DND-41 (cell line): ENCODE results near the gene C9orf50.
A peak's percentile ranks its signal among the peaks of the same experiment; 100 is the strongest.

Experiments
- ATAC-seq: fragments of 200-7000 bp; cut with Tn5 transposase; 3 replicates; pipeline ENCODE4 v1.9.1; 2021; ENCODE audit warnings: low read depth; ENCODE audit not compliant: insufficient read depth
- DNase-seq: peaks from one replicate; pipeline ENCODE4 v3.0.0-alpha.2; 2020
- H2AFZ ChIP-seq: 2 replicates; pipeline ENCODE4 v1.6.0; 2012; ENCODE audit warnings: low read depth, low read length
- H3K27ac ChIP-seq: 2 replicates; pipeline ENCODE4 v1.5.1; 2012; ENCODE audit warnings: low read length, inconsistent platforms
- H3K27me3 ChIP-seq: fragments of 200-600 bp; sonication (generic); 2 replicates; pipeline ENCODE4 v1.6.0; 2012; ENCODE audit warnings: low read length, mild to moderate bottlenecking, inconsistent platforms; ENCODE audit not compliant: insufficient read depth, poor library complexity
- H3K36me3 ChIP-seq: 2 replicates; pipeline ENCODE4 v1.5.1; 2012; ENCODE audit warnings: low read length, inconsistent platforms; ENCODE audit not compliant: insufficient read depth
- H3K4me1 ChIP-seq: 2 replicates; pipeline ENCODE4 v1.5.1; 2012; ENCODE audit warnings: mild to moderate bottlenecking, low read length; ENCODE audit not compliant: insufficient read depth
- H3K4me2 ChIP-seq: 2 replicates; pipeline ENCODE4 v1.6.0; 2012; ENCODE audit warnings: mild to moderate bottlenecking, moderate library complexity, low read length, inconsistent platforms; ENCODE audit not compliant: insufficient read depth
- H3K4me3 ChIP-seq, 2 experiments: fragments of 200-600 bp in 1 of 2; shearing (Covaris generic) in 1 of 2; 2 replicates each; pipeline ENCODE4 v1.5.1; 2012 to 2016; ENCODE audit warnings: inconsistent platforms in 2 of 2, low read length in 2 of 2, mild to moderate bottlenecking in 2 of 2, low read depth in 1 of 2, moderate library complexity in 1 of 2
- H3K79me2 ChIP-seq: 2 replicates; pipeline ENCODE4 v1.6.0; 2012; ENCODE audit warnings: low read length, inconsistent platforms; ENCODE audit not compliant: insufficient read depth
- H3K9ac ChIP-seq: 2 replicates; pipeline ENCODE4 v1.6.0; 2012; ENCODE audit warnings: low read depth, mild to moderate bottlenecking, inconsistent platforms, low read length, moderate library complexity
- H3K9me3 ChIP-seq: 2 replicates; pipeline ENCODE4 v1.5.1; 2012; ENCODE audit warnings: low read length, moderate library complexity, mild to moderate bottlenecking, inconsistent platforms; ENCODE audit not compliant: insufficient read depth, severe bottlenecking
- H4K20me1 ChIP-seq: 2 replicates; pipeline ENCODE4 v1.6.0; 2012; ENCODE audit warnings: low read length; ENCODE audit not compliant: insufficient read depth
- CTCF ChIP-seq: IDR thresholded peaks from 2 replicates; pipeline ENCODE4 v1.5.1; 2012; ENCODE audit warnings: borderline replicate concordance, low read length, moderate library complexity, mild to moderate bottlenecking; ENCODE audit not compliant: poor library complexity, severe bottlenecking; ENCODE audit errors: extremely low read depth
- EZH2 ChIP-seq: IDR thresholded peaks from 3 replicates; pipeline ENCODE4 v1.6.1; 2012; ENCODE audit warnings: borderline replicate concordance, low read depth, mild to moderate bottlenecking, moderate library complexity, low read length, inconsistent platforms; ENCODE audit not compliant: severe bottlenecking

C9orf50 gene

DNA sequence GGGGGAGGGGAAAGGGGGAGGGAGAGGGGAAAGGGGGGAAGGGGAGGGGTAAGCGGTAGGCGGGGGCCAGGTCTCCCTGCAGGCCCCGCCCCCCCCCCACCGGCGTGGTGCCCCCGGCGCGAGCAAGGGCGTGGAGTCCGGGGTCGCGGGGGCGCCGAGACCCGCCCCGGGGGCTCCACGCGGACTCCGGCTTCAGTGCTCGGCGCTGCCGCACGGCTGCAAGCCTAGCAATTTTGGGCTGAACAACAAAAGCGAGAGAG lies 10.8 kb downstream of the C9orf50 start:
- Histone ChIP-seq H4K20me1 (no peaks in the 10 kb centered on the region), H3K4me2 (peak overlapping the region; percentile 96), H3K4me1 (peaks cover 20% of the 10 kb centered on the region), H2AFZ (peak overlapping the region; percentile 77), H3K9ac (peak overlapping the region; percentile 66), H3K27me3 (no peaks in the 10 kb centered on the region), H3K36me3 (no peaks in the 10 kb centered on the region), H3K27ac (no peak overlapping the region), H3K4me3 (peak overlapping the region; percentile 29 to 59; a peak in 3 of 4 replicates), H3K79me2 (no peaks in the 10 kb centered on the region), H3K9me3 (no peaks in the 10 kb centered on the region)
- no peak; the same call in 2 of the 3 replicates for ATAC-seq
- DNase-seq = no peak
- TF ChIP-seq CTCF (no peak), EZH2 (no peak)

DNA sequence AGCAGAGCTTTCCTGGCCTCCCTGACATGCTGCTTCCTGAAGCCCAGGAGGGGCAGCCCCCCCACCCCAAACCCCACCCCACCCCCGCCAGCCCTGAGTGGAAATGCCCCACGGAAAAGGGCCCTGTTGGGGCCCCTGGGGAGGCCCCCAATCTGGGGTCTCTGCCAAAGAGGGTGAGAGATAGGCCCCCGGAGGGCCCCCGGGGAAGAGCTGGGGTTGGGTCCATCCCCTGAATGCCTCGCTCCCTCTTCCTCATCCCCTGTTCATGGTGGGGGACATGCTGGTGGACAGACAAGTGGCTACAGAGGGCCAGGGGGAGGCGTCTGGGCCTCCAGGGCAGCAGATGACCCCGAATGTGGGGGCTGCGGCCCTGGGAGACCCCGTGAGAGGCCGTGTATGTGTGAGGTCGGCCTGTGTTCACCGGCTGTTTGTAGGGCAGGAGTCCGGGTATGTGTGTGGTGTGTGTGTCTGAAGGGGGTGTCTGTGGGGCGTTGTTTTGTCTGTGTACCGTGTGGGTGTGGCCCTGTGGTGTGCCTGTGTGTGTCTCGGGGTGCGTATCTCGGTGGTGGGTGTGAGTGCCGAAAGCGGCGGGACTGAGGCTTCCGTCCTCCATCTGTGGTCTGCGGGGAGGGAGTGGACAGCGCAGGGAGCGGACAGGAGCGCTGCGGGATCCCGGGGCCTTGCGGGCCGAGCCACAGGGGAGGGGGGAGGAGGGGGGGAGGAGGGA lies 11.3 kb downstream of the C9orf50 start:
- Histone ChIP-seq H3K4me1 (peaks cover 20% of the 10 kb centered on the region), H3K9me3 (no peaks in the 10 kb centered on the region), H3K79me2 (no peaks in the 10 kb centered on the region), H3K27me3 (no peaks in the 10 kb centered on the region), H3K36me3 (no peaks in the 10 kb centered on the region), H3K4me3 (no peak overlapping the region), H3K27ac (no peak overlapping the region), H3K9ac (no peak overlapping the region; the same call in 1 of the 2 replicates), H2AFZ (no peak overlapping the region), H3K4me2 (0 out of 2 replicates have a peak overlapping the region, but pooled peaks have one; percentile 96), H4K20me1 (no peaks in the 10 kb centered on the region)
- ATAC-seq (no peak), DNase-seq (no peak)
- no peak for TF ChIP-seq CTCF
- no peak for TF ChIP-seq EZH2

DNA sequence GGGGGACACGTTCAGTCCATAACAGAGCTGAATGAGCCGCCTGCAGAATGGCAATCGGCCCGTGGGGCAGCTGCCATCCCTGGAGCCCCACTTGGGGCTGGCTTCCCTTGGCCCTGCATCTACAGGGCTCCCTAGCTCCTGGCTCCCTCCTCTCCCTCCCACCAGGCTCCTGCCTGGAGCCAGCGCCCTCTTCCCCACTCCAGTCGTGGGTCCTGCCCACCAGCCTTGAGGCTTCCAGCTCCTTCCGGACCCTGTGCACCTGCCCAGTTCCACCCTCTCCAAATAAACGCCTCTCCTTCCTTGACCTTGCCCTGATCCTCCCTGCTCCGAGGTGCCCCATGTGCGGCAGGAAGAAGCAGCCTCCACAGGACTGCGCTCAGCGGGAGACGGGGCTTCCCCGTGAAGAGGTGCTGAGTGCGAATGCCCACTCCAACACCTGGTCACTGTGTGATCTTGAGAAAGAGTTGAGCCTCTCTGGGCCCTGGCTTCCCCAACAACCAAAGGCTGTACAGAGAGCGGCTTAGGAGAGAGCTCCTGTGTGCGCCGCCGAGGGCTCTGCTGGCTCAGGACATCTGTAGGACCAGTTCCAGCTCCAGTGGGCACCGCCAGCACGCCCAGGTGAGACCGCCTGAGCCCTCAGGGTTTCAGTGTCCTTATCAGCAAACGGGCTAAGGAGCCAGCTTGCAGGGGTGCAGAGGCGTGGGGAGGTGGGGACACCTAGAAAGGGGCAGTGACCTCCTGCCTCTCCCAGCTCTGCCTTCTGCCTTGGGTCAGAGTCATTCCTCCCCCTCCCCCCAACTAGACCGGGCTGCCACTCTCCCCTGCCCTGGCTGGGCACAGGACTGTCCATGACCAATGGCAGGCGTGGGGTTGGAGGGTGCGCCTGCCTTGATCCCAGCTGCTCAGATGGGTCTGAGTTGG lies 12.1 kb downstream of the C9orf50 start:
- Histone ChIP-seq H3K27ac (no peak overlapping the region), H3K27me3 (no peaks in the 10 kb centered on the region), H3K9ac (no peak overlapping the region), H3K4me2 (no peak overlapping the region), H3K4me3 (no peak overlapping the region), H3K36me3 (no peaks in the 10 kb centered on the region), H3K79me2 (no peaks in the 10 kb centered on the region), H3K4me1 (peaks cover 20% of the 10 kb centered on the region), H4K20me1 (no peaks in the 10 kb centered on the region), H3K9me3 (no peaks in the 10 kb centered on the region), H2AFZ (no peak overlapping the region)
- no peak for DNase-seq
- ATAC-seq = no peak
- TF ChIP-seq CTCF (no peak), EZH2 (no peak)
